NT2/D1 (cell line): ENCODE measurements around the gene IQGAP1.

Source experiments
- DNase-seq: peaks from one replicate; pipeline ENCODE4 v3.0.0-alpha.2; 2011; ENCODE audit warnings: low read depth, low spot score
- H3K27me3 ChIP-seq: 2 replicates; pipeline ENCODE4 v1.6.0; 2011; ENCODE audit warnings: mild to moderate bottlenecking; ENCODE audit not compliant: insufficient read length, insufficient read depth
- H3K36me3 ChIP-seq: 2 replicates; pipeline ENCODE4 v1.6.1; 2011; ENCODE audit warnings: mild to moderate bottlenecking, low read length, mixed read lengths; ENCODE audit not compliant: insufficient read depth, insufficient read length
- H3K4me1 ChIP-seq: 2 replicates; pipeline ENCODE4 v1.5.1; 2011; ENCODE audit not compliant: insufficient read depth, insufficient read length
- H3K4me3 ChIP-seq: 2 replicates; pipeline ENCODE4 v1.5.1; 2011; ENCODE audit warnings: low read depth; ENCODE audit not compliant: insufficient read length
- H3K9ac ChIP-seq: 2 replicates; pipeline ENCODE4 v1.6.0; 2011; ENCODE audit warnings: low read depth; ENCODE audit not compliant: insufficient read length
- H3K9me3 ChIP-seq: 2 replicates; pipeline ENCODE4 v1.5.1; 2011; ENCODE audit warnings: mild to moderate bottlenecking, low read length; ENCODE audit not compliant: insufficient read depth
- SUZ12 ChIP-seq: IDR thresholded peaks from 2 replicates; pipeline ENCODE4 v1.6.1; 2011; ENCODE audit not compliant: insufficient read length, insufficient read depth; ENCODE audit errors: extremely low read depth
- YY1 ChIP-seq: IDR thresholded peaks from 2 replicates; pipeline ENCODE4 v1.6.1; 2011; ENCODE audit not compliant: insufficient read length, insufficient read depth
- ZNF274 ChIP-seq: IDR thresholded peaks from 2 replicates; pipeline ENCODE4 v1.6.1; 2011; ENCODE audit warnings: mild to moderate bottlenecking, low read depth, low read length

The IQGAP1 gene

GRCh38 chr15:90482124-90483011 lies 94.3 kb downstream of the IQGAP1 start:
- DNase-seq, result peak; percentile 20
- H3K27me3 ChIP-seq, result no peaks in the 10 kb centered on the region
- H3K36me3 ChIP-seq, result peaks cover 86% of the 10 kb centered on the region
- no peak overlapping the region for H3K4me3 ChIP-seq
- no peak overlapping the region for H3K9ac ChIP-seq
- no peaks in the 10 kb centered on the region for H3K4me1 ChIP-seq
- TF ChIP-seq ZNF274, result no peak
- TF ChIP-seq YY1, result no peak
- no peak for TF ChIP-seq SUZ12
- H3K9me3 ChIP-seq, result no peaks in the 10 kb centered on the region

- H3K27me3 ChIP-seq, result no peaks in the 10 kb centered on the region
- H3K4me1 ChIP-seq, result no peaks in the 10 kb centered on the region
- no peak overlapping the region for H3K4me3 ChIP-seq
- no peak overlapping the region for H3K9ac ChIP-seq
- no peaks in the 10 kb centered on the region for H3K9me3 ChIP-seq
- no peak for TF ChIP-seq YY1
- TF ChIP-seq SUZ12, result no peak
- TF ChIP-seq ZNF274, result no peak
- DNase-seq, result no peak
- peaks cover 86% of the 10 kb centered on the region for H3K36me3 ChIP-seq
Measured at GRCh38 chr15:90483012-90483307, 94.9 kb downstream of the IQGAP1 start.

- Histone ChIP-seq H3K4me3 (no peak overlapping the region), H3K4me1 (no peaks in the 10 kb centered on the region), H3K36me3 (peaks cover 85% of the 10 kb centered on the region), H3K9ac (no peak overlapping the region), H3K27me3 (no peaks in the 10 kb centered on the region), H3K9me3 (no peaks in the 10 kb centered on the region)
- DNase-seq, result no peak
- TF ChIP-seq ZNF274 (no peak), SUZ12 (no peak), YY1 (no peak)
Measured at GRCh38 chr15:90483637-90484036, 95.6 kb downstream of the IQGAP1 start.

- H3K36me3 ChIP-seq, result peaks cover 93% of the 10 kb centered on the region
- no peaks in the 10 kb centered on the region for H3K27me3 ChIP-seq
- H3K4me1 ChIP-seq, result no peaks in the 10 kb centered on the region
- H3K9ac ChIP-seq, result no peak overlapping the region
- H3K4me3 ChIP-seq, result no peak overlapping the region
- TF ChIP-seq SUZ12 (no peak), YY1 (no peak), ZNF274 (no peak)
- DNase-seq, result no peak
- no peaks in the 10 kb centered on the region for H3K9me3 ChIP-seq
Measured at GRCh38 chr15:90487186-90487585, 99.1 kb downstream of the IQGAP1 start.

GRCh38 chr15:90489514-90489913 lies 101.5 kb downstream of the IQGAP1 start:
- TF ChIP-seq YY1 (no peak), SUZ12 (no peak), ZNF274 (no peak)
- DNase-seq, result no peak
- no peak overlapping the region for H3K9ac ChIP-seq
- no peaks in the 10 kb centered on the region for H3K9me3 ChIP-seq
- H3K36me3 ChIP-seq, result peaks cover 94% of the 10 kb centered on the region
- no peak overlapping the region for H3K4me3 ChIP-seq
- no peaks in the 10 kb centered on the region for H3K4me1 ChIP-seq
- H3K27me3 ChIP-seq, result no peaks in the 10 kb centered on the region

GRCh38 chr15:90489944-90490343 lies 101.9 kb downstream of the IQGAP1 start:
- Histone ChIP-seq H3K36me3 (peaks cover 94% of the 10 kb centered on the region), H3K4me3 (no peak overlapping the region), H3K4me1 (no peaks in the 10 kb centered on the region), H3K27me3 (no peaks in the 10 kb centered on the region), H3K9me3 (no peaks in the 10 kb centered on the region), H3K9ac (no peak overlapping the region)
- TF ChIP-seq YY1 (no peak), SUZ12 (no peak), ZNF274 (no peak)
- no peak for DNase-seq

GRCh38 chr15:90493647-90494046 lies 105.6 kb downstream of the IQGAP1 start:
- Histone ChIP-seq H3K9me3 (no peaks in the 10 kb centered on the region), H3K4me3 (no peak overlapping the region), H3K36me3 (peaks cover 85% of the 10 kb centered on the region), H3K4me1 (no peaks in the 10 kb centered on the region), H3K9ac (no peak overlapping the region), H3K27me3 (no peaks in the 10 kb centered on the region)
- DNase-seq, result no peak
- TF ChIP-seq SUZ12 (no peak), YY1 (no peak), ZNF274 (no peak)

GRCh38 chr15:90495067-90495466 lies 107.0 kb downstream of the IQGAP1 start:
- no peaks in the 10 kb centered on the region for H3K27me3 ChIP-seq
- H3K4me1 ChIP-seq, result no peaks in the 10 kb centered on the region
- H3K9me3 ChIP-seq, result no peaks in the 10 kb centered on the region
- TF ChIP-seq YY1 (no peak), SUZ12 (no peak), ZNF274 (no peak)
- H3K4me3 ChIP-seq, result no peak overlapping the region
- no peak overlapping the region for H3K9ac ChIP-seq
- DNase-seq, result no peak
- peaks cover 87% of the 10 kb centered on the region for H3K36me3 ChIP-seq
